ENCODE measurements around the gene GLT1D1.
"Not testable (repeated sequence)": the region's sequence is repeated elsewhere in the genome, so short reads cannot be mapped to it uniquely, and the experiment has no call there.

Gene GLT1D1

DNA sequence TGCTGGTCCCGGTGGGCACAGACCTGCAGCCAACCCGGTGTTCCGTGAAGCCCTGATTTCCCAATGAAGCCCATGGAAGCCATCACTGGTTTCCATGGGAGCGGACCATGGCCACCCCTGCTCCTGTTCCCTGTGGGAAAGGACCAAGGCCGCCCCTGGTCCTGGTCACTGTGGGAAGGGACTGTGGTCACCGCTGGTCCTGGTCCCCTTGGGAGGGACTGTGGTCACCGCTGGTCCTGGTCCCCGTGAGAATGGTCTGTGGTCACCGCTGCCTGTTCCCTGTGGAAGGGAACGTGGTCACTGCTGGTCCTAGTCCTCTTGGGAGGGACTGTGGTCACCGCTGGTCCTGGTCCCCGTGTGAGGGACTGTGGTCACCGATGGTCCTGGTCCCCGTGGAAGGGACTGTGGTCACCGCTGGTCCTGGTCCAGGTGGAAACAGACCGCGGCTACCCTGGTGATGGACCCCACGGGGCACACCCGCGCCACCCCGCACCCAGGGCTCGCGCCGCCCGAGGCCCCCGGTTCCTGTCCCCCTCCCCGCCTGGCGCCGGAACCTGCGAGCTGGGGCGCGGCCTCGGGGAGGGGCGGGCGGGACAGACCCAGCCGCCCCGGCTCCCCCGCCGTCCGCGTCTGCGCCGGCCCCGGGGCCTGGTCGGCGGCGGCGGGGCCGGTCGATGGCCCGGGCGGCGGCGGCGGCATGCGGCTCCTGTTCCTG, at the start of gene GLT1D1:
Gene GLT1D1, plus strand, starts transcription at position 594 of the 715 bp plus-strand sequence. Its CDS starts 104 bp downstream, at position 698.
- TF ChIP-seq, protein P1, sequence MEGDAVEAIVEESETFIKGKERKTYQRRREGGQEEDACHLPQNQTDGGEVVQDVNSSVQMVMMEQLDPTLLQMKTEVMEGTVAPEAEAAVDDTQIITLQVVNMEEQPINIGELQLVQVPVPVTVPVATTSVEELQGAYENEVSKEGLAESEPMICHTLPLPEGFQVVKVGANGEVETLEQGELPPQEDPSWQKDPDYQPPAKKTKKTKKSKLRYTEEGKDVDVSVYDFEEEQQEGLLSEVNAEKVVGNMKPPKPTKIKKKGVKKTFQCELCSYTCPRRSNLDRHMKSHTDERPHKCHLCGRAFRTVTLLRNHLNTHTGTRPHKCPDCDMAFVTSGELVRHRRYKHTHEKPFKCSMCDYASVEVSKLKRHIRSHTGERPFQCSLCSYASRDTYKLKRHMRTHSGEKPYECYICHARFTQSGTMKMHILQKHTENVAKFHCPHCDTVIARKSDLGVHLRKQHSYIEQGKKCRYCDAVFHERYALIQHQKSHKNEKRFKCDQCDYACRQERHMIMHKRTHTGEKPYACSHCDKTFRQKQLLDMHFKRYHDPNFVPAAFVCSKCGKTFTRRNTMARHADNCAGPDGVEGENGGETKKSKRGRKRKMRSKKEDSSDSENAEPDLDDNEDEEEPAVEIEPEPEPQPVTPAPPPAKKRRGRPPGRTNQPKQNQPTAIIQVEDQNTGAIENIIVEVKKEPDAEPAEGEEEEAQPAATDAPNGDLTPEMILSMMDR (IDR thresholded peaks at IDR 0.05; ENCODE audit: low read length, missing control alignments) = no peak
- no peak for DNase-seq (ENCODE audit: low read depth)
- H3K4me3 ChIP-seq (replicated peaks; ENCODE audit: low read depth, low read length) = no peak within 1 kb of the TSS

DNA sequence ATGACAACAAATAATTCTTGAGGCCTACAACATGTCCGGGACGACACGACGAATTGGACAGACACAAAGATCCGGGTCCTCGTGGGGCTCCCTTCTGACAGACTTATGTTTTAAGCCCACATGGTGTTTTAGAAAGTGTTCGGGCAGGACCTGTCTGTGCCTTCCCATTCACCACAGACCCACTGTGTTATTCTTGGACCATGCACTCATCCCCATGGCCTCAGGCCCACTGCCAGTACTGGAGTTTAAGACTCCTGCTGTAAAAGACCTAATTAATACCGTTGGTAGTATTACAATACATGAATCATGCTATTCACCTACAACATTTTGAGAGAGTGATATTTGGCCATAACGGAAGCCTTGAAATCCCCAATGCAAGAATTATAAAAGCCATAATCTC, 49.5 kb upstream of the GLT1D1 start:
- H3K4me3 ChIP-seq (replicated peaks; ENCODE audit: low read depth, low read length) = no peak overlapping the region
- DNase-seq (ENCODE audit: low read depth) = no peak
- TF ChIP-seq, protein P1 (IDR thresholded peaks at IDR 0.05; ENCODE audit: low read length, missing control alignments) = no peak

DNA sequence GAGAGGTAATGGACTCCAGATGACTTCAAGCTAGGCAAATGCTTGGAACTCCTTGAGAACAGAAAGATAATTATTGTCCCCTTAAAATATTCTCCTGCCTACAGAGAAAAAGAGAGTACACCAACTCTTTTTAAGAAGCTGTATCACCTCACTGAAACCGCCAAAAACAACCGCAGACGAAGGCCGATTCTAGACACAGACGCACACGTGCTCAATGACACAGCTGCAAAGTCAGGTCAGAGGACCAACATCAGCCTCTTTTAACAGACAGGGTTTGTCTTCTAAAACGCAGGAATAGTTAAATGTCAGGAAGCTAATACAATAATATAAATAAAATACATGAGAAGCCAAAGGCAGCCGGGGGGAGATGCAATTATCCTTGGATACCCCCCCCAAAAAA, 48.5 kb upstream of the GLT1D1 start:
- TF ChIP-seq, protein P1 (IDR thresholded peaks at IDR 0.05; ENCODE audit: low read length, missing control alignments) = no peak

DNA sequence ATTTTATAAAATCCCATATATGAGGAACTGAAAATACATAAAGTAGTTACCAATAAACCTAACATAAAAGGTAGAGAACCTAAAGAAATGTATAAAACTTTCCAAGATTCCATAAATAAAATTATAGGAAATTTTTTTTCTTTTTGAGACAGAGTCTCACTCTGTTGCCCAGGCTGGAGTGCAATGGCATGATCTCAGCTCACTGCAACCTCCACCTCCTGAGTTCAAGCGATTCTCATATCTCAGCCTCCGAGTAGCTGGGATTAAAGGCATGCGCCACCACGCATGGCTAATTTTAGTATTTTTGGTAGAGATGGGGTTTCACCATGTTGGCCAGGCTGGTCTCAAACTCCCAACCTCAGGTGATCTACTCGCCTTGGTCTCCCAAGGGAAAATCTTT, 47.9 kb upstream of the GLT1D1 start:
- DNase-seq (ENCODE audit: low read depth); H3K4me3 ChIP-seq (replicated peaks; ENCODE audit: low read depth, low read length): not testable (repeated sequence)

More for the DNA sequence above, 48.5 kb upstream of the GLT1D1 start:
- no peak overlapping the region for H3K4me3 ChIP-seq (replicated peaks; ENCODE audit: low read depth, low read length)
- no peak for DNase-seq (ENCODE audit: low read depth)

DNA sequence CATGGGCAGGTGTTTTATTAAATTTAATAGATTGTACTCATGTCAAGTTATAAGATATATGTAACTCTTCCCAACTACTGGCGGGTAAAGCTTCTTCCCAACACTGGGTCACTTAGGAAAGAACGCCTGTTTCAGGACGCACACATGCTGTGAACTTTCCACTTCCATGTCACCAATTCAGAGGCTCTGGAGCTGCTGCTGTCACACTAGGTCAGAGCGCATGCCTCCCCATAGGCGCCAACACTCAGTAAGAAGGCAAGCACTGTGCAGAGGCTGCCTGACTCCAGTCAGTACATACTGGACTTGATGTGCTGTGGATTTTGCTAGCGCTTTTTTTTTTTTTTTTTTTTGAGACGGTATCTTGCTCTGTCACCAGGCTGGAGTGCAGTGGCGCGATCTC, 46.7 kb upstream of the GLT1D1 start:
- H3K4me3 ChIP-seq (replicated peaks; ENCODE audit: low read depth, low read length) = no peak overlapping the region
- TF ChIP-seq, protein P1 (IDR thresholded peaks at IDR 0.05; ENCODE audit: low read length, missing control alignments) = no peak
- DNase-seq (ENCODE audit: low read depth) = no peak

DNA sequence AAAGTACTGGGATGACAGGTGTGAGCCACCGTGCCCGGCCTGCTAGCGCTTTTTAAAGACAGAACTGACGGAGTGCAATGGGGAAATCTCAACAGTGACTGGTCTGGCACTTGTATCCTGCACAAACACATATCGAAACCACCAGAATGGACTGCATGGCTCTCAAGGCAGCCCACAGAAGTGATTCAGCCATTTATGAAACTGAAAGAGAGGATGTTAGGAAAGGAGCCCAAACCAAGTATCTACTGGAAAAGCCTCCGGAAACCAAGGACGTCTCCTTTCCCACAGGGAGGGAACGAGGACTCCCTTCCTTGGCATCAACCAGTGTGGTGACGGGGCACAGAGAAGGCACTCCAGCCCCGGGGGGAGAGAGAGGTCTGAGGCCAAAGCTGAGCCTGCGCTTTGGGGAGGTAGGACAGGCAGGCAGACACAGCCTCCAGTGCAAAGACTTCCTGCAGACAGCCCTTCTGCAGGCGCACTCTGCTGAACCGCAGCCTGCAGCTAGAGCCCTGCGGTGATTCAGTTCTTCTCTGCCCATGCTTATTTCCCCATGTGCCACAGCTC, 46.0 kb upstream of the GLT1D1 start:
- TF ChIP-seq, protein P1 (IDR thresholded peaks at IDR 0.05; ENCODE audit: low read length, missing control alignments) = no peak
- no peak for DNase-seq (ENCODE audit: low read depth)
- no peak overlapping the region for H3K4me3 ChIP-seq (replicated peaks; ENCODE audit: low read depth, low read length)

DNA sequence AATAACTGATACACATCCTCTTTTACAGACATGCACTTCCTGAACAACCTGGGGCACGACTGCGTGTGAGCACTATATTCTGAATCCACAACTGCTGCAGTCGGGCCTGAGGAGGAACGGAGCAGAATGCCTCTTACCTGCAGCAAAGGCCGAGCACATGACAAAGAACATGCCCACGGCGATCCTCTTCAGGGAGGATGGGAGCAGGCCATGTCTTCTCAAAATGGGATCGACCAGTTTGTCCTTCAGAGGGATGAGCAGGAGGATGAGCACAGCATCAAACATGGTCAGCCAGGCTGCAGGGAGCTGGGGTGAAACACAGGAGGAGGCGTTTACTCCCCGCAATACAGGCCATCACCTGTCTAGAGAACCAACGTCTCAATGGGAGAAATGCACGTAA, 44.6 kb upstream of the GLT1D1 start:
- TF ChIP-seq, protein P1 (IDR thresholded peaks at IDR 0.05; ENCODE audit: low read length, missing control alignments) = no peak
- no peak overlapping the region for H3K4me3 ChIP-seq (replicated peaks; ENCODE audit: low read depth, low read length)
- no peak for DNase-seq (ENCODE audit: low read depth)
